Stimulated activated naive CD8-positive, alpha-beta T cell treated with anti-CD3 and anti-CD28 coated beads, Interleukin-15, amount 100 ng/mL, for 72 hours (primary cell): ENCODE measurements around the gene WDPCP.
"Not testable (repeated sequence)": the region's sequence is repeated elsewhere in the genome, so short reads cannot be mapped to it uniquely, and the experiment has no call there.

Source experiments
- ATAC-seq: fragments of 150-1000 bp; cut with Tn5 transposase; 2 replicates; pipeline ENCODE4 v1.10.0; 2021; ENCODE audit warnings: mild to moderate bottlenecking, moderate library complexity
- DNase-seq, 2 donors: peaks; one replicate each; pipeline ENCODE4 v3.0.0; 2021 to 2022
- H3K27ac Mint-ChIP-seq, 2 donors: one replicate each; pipeline ENCODE4 v1.8.0; 2022; ENCODE audit warnings: mild to moderate bottlenecking in 2 of 2, mixed read lengths in 2 of 2, moderate library complexity in 2 of 2
- H3K27me3 Mint-ChIP-seq: one replicate; pipeline ENCODE4 v1.8.0; 2022; ENCODE audit warnings: mixed read lengths
- H3K4me1 Mint-ChIP-seq: one replicate; pipeline ENCODE4 v1.8.0; 2022; ENCODE audit warnings: mild to moderate bottlenecking, mixed read lengths
- H3K4me3 Mint-ChIP-seq, 2 donors: one replicate each; pipeline ENCODE4 v1.8.0; 2022; ENCODE audit warnings: mild to moderate bottlenecking in 2 of 2, mixed read lengths in 2 of 2, moderate library complexity in 1 of 2
- H3K9me3 Mint-ChIP-seq, 2 donors: one replicate each; pipeline ENCODE4 v1.8.0; 2022; ENCODE audit warnings: mixed read lengths in 2 of 2

WDPCP gene

GRCh38 chr2:63249161-63249560 lies 339.1 kb downstream of the WDPCP start:
- no peak for DNase-seq
- H3K27ac Mint-ChIP-seq: no peak overlapping the region
- no peaks in the 10 kb centered on the region for H3K4me1 Mint-ChIP-seq
- ATAC-seq: no peak
- peaks cover 24 to 44% of the 10 kb centered on the region in 2 donors for H3K9me3 Mint-ChIP-seq
- no peaks in the 10 kb centered on the region for H3K27me3 Mint-ChIP-seq
- H3K4me3 Mint-ChIP-seq: no peak overlapping the region

GRCh38 chr2:63242747-63243146 lies 345.5 kb downstream of the WDPCP start:
- peaks cover 15 to 26% of the 10 kb centered on the region in 2 donors for H3K9me3 Mint-ChIP-seq
- DNase-seq (no peak), ATAC-seq (no peak)
- H3K4me1 Mint-ChIP-seq: no peaks in the 10 kb centered on the region
- H3K27ac Mint-ChIP-seq: no peak overlapping the region
- H3K27me3 Mint-ChIP-seq: no peaks in the 10 kb centered on the region
- H3K4me3 Mint-ChIP-seq: no peak overlapping the region

GRCh38 chr2:63225964-63226686 lies 362.2 kb downstream of the WDPCP start:
- no peaks in the 10 kb centered on the region for H3K4me1 Mint-ChIP-seq
- DNase-seq: no peak
- no peak for ATAC-seq
- H3K9me3 Mint-ChIP-seq: peaks cover 5 to 14% of the 10 kb centered on the region in 2 donors
- no peaks in the 10 kb centered on the region for H3K27me3 Mint-ChIP-seq
- no peak overlapping the region for H3K4me3 Mint-ChIP-seq
- H3K27ac Mint-ChIP-seq: no peak overlapping the region

GRCh38 chr2:63218800-63219526 lies 369.3 kb downstream of the WDPCP start:
- ATAC-seq: no peak
- H3K27ac Mint-ChIP-seq: no peak overlapping the region
- peaks cover 15 to 28% of the 10 kb centered on the region in 2 donors for H3K9me3 Mint-ChIP-seq
- no peak overlapping the region for H3K4me3 Mint-ChIP-seq
- H3K4me1 Mint-ChIP-seq: no peaks in the 10 kb centered on the region
- DNase-seq: no peak
- H3K27me3 Mint-ChIP-seq: no peaks in the 10 kb centered on the region

DNA sequence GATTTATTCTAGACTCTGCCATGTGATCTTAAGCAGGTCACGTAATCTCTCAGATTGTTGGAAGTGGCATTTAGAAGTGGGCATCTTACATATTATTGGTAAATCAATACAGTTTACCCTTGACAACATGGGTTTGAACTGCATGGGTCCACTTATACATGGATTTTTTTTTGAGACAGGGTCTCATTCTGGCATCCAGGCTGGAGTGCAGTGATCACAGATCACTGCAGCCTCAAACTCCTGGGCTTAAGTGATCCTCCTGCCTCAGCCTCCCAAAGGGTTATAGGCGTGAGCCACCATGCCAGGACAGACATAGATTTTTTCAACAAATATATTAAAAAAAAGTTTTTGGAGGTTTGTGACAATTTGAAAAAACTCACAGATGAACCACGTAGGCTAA lies 393.0 kb downstream of the WDPCP start:
- ATAC-seq: no peak
- Mint-ChIP-seq H3K27ac (no peak overlapping the region), H3K4me1 (no peaks in the 10 kb centered on the region), H3K27me3 (no peaks in the 10 kb centered on the region), H3K9me3 (peaks cover 18 to 20% of the 10 kb centered on the region in 2 donors), H3K4me3 (no peak overlapping the region)
- DNase-seq: no peak

- H3K9me3 Mint-ChIP-seq: peaks cover 19 to 21% of the 10 kb centered on the region in 2 donors
- ATAC-seq (no peak), DNase-seq (no peak)
- no peaks in the 10 kb centered on the region for H3K27me3 Mint-ChIP-seq
- H3K4me1 Mint-ChIP-seq: no peaks in the 10 kb centered on the region
- H3K4me3 Mint-ChIP-seq: no peak overlapping the region
- H3K27ac Mint-ChIP-seq: no peak overlapping the region
These were observed 394.1 kb downstream of the WDPCP start for GRCh38 chr2:63194175-63194574.

DNA sequence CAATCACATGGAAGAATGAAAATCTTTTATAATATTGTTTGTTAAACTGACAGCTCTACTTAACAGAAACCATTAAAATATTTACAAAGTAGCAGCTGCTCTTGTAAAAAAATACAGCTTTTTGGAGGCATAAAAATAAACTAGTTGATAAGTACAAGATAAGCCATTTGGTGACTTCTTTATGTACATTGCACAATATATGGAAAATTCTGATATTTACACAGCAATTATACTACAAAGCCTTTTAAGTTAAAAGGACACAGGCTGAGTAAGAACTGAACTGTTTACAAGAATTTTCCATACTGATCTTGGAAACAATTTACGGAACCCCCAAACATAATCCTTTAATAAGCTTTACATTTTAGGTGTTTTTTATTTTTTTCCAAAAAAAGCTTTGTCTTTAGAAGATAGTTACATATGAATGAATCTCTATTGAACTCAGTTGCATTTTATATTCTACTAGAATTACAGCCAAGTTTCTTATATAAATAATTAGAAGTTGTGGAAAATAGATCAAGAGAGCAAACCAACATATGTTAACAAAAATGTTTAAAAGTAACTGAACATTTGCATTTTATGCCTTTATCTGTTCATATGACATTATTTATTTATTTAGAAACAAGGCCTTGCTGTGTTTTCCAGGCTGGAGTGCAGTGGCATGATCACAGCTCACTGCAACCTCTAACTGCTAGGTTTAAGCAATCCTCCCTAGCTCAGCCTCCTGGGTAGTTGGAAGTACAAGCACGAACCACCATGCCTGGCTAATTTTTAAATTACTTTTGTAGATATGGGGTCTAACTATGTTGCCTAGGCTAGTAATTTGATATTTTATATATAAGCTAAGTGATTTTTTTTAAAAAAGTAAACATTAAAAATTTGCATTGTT lies 395.1 kb downstream of the WDPCP start:
- H3K4me3 Mint-ChIP-seq: no peak overlapping the region
- no peaks in the 10 kb centered on the region for H3K4me1 Mint-ChIP-seq
- H3K27ac Mint-ChIP-seq: no peak overlapping the region
- peaks cover 20 to 21% of the 10 kb centered on the region in 2 donors for H3K9me3 Mint-ChIP-seq
- DNase-seq: no peak
- H3K27me3 Mint-ChIP-seq: no peaks in the 10 kb centered on the region
- no peak for ATAC-seq

- Mint-ChIP-seq H3K27ac (no peak overlapping the region), H3K9me3 (peaks cover 27 to 28% of the 10 kb centered on the region in 2 donors), H3K27me3 (no peaks in the 10 kb centered on the region), H3K4me1 (no peaks in the 10 kb centered on the region), H3K4me3 (no peak overlapping the region)
- no peak for ATAC-seq
- no peak for DNase-seq
These were observed 395.9 kb downstream of the WDPCP start for GRCh38 chr2:63192169-63192888.

GRCh38 chr2:63189026-63189425 lies 399.3 kb downstream of the WDPCP start:
- DNase-seq: no peak
- Mint-ChIP-seq H3K4me3 (no peak overlapping the region), H3K4me1 (no peaks in the 10 kb centered on the region), H3K27ac (peak overlapping the region in 1 of 2 donors; percentile 42), H3K27me3 (no peaks in the 10 kb centered on the region), H3K9me3 (peaks cover 36 to 47% of the 10 kb centered on the region in 2 donors)
- ATAC-seq: no peak

GRCh38 chr2:63186331-63186730 lies 401.9 kb downstream of the WDPCP start:
- no peak for ATAC-seq
- H3K9me3 Mint-ChIP-seq: peaks cover 42 to 69% of the 10 kb centered on the region in 2 donors

GRCh38 chr2:63163161-63163820 lies 425.0 kb downstream of the WDPCP start:
- Mint-ChIP-seq H3K4me1 (no peaks in the 10 kb centered on the region), H3K27ac (no peak overlapping the region), H3K4me3 (no peak overlapping the region), H3K9me3 (peaks cover 11 to 15% of the 10 kb centered on the region in 2 donors), H3K27me3 (no peaks in the 10 kb centered on the region)
- no peak for ATAC-seq
- no peak for DNase-seq

More at GRCh38 chr2:63186331-63186730, 401.9 kb downstream of the WDPCP start:
- DNase-seq: no peak
- H3K27me3 Mint-ChIP-seq: no peaks in the 10 kb centered on the region
- H3K4me3 Mint-ChIP-seq: no peak overlapping the region
- H3K27ac Mint-ChIP-seq: no peak overlapping the region
- no peaks in the 10 kb centered on the region for H3K4me1 Mint-ChIP-seq

DNA sequence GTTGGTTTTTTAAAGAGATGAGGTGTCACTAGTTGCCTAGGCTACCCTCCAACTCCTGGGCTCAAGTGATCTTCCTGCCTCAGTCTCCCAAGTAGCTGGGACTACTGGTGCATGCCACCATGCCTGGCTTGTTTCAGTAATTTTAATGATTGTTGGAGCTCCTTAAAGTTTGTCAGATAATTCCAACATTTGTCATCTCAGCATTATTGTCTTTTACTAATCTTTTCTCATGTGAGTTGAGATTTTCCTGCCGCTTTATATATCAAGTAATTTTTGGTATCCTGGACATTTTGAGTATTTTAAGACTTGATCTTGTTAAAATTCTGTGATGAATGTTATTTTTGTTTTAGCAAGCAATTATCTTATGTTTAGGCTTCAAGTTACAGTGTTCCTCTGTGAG lies 429.0 kb downstream of the WDPCP start:
- Mint-ChIP-seq H3K4me3 (no peak overlapping the region), H3K4me1 (no peaks in the 10 kb centered on the region), H3K27me3 (no peaks in the 10 kb centered on the region), H3K9me3 (peaks cover 0 to 2% of the 10 kb centered on the region in 2 donors), H3K27ac (no peak overlapping the region)
- no peak for DNase-seq
- no peak for ATAC-seq

- peaks cover 35 to 62% of the 10 kb centered on the region in 2 donors for H3K9me3 Mint-ChIP-seq
- not testable (repeated sequence) for H3K4me3 Mint-ChIP-seq, H3K27ac Mint-ChIP-seq, ATAC-seq, H3K27me3 Mint-ChIP-seq, DNase-seq, H3K4me1 Mint-ChIP-seq
These were observed 451.6 kb downstream of the WDPCP start for GRCh38 chr2:63136683-63137082.

DNA sequence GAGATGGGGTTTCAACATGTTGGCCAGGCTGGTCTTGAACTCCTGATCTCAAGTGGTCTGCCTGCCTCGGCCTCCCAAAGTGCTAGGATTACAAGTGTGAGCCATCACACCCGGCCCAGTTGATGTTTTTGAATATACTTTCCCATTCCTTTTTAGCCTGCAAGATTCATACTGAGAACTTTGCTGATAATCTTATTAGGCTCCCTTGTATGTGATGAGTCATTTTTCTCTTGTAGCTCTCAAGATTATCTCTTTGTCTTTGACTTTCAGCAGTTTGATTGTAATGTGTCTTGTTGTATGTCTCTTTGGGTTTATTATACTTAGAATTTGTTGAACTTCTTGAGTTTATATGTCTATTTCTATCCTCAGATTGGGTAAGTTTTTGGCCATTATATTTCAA lies 456.3 kb downstream of the WDPCP start:
- Mint-ChIP-seq H3K27ac (no peak overlapping the region), H3K4me1 (no peaks in the 10 kb centered on the region), H3K4me3 (no peak overlapping the region), H3K9me3 (peaks cover 12 to 49% of the 10 kb centered on the region in 2 donors), H3K27me3 (no peaks in the 10 kb centered on the region)
- ATAC-seq: no peak
- DNase-seq: no peak

- Mint-ChIP-seq H3K27me3 (no peaks in the 10 kb centered on the region), H3K4me1 (no peaks in the 10 kb centered on the region), H3K4me3 (no peak overlapping the region), H3K27ac (no peak overlapping the region), H3K9me3 (peaks cover 8 to 46% of the 10 kb centered on the region in 2 donors)
- ATAC-seq: no peak
- DNase-seq: no peak
These were observed 457.1 kb downstream of the WDPCP start for GRCh38 chr2:63131196-63131595.
